Measurements from ENCODE around the gene ATG16L2. TPM values are rescaled to one million over a fixed set of nuclear protein-coding genes. Genes with fewer than 3 reads are reported as not detected.

Gene ATG16L2
- total and polyA plus RNA-seq, 9 of the 15 experiments (the other 6 are each of a cell fraction or from before 2014, with no cell fraction given) = 0.18 to 11.2 (median 6.2) TPM

GRCh38 chr11:72821920-72822799 is 7.9 kb downstream of the ATG16L2 start (continued):
- TF ChIP-seq DDX20 (tag; IDR thresholded peaks at IDR 0.05; ENCODE audit: low read depth) = no peak
- TF ChIP-seq USF1 (CRISPR knock-in tag; IDR thresholded peaks at IDR 0.05) = 0 out of 2 replicates have a peak, but pooled peaks have one; percentile 6
- no peak for TF ChIP-seq IRF9 (tag; IDR thresholded peaks at IDR 0.05)
- TF ChIP-seq NR2C2 (CRISPR knock-in tag; IDR thresholded peaks at IDR 0.05) = peak; percentile 43; the same call in 1 of the 2 replicates
- TF ChIP-seq NR2C2 (tag; IDR thresholded peaks at IDR 0.05) = no peak
- peak; percentile 84 for TF ChIP-seq MEIS2 (IDR thresholded peaks at IDR 0.05; ENCODE audit: partially characterized antibody)
- no peak for TF ChIP-seq ZNF584 (CRISPR knock-in tag; IDR thresholded peaks at IDR 0.05; ENCODE audit: low read depth)
- no peak; the same call in 1 of the 2 replicates for TF ChIP-seq ZBTB9 (CRISPR knock-in tag; IDR thresholded peaks at IDR 0.05)
- no peak for TF ChIP-seq TSC22D4 (tag; IDR thresholded peaks at IDR 0.05)
- peak; percentile 71; the same call in 1 of the 2 replicates for TF ChIP-seq ZBTB7A (IDR thresholded peaks at IDR 0.05; ENCODE audit: borderline replicate concordance, control insufficient read depth, low read depth, low read length)
- peak; percentile 5; the same call in 1 of the 2 replicates for TF ChIP-seq TCF3 (CRISPR knock-in tag; IDR thresholded peaks at IDR 0.05)
- TF ChIP-seq ZNF212 (CRISPR knock-in tag; IDR thresholded peaks at IDR 0.05) = no peak
- TF ChIP-seq IRF2 (CRISPR knock-in tag; IDR thresholded peaks at IDR 0.05) = no peak
- TF ChIP-seq SIX5 (IDR thresholded peaks at IDR 0.05; ENCODE audit: borderline replicate concordance in 1 of 2, insufficient read depth in 1 of 2, low read depth in 1 of 2, low read length in 2 of 2) = peak; percentile 43 to 44; a peak in 2 of 4 replicates
- peak; percentile 56 for TF ChIP-seq CCNT2 (IDR thresholded peaks at IDR 0.05; ENCODE audit: borderline replicate concordance, extremely low read depth, insufficient read length, low read depth, low read length)
- TF ChIP-seq RBM34 (IDR thresholded peaks at IDR 0.05; ENCODE audit: borderline replicate concordance, insufficient read depth, low read length) = no peak
- no peak for TF ChIP-seq GTF2A2 (tag; IDR thresholded peaks at IDR 0.05)
- peak; percentile 78; the same call in 1 of the 2 replicates for TF ChIP-seq ZNF511 (CRISPR knock-in tag; IDR thresholded peaks at IDR 0.05)
- TF ChIP-seq CXXC5 (CRISPR knock-in tag; IDR thresholded peaks at IDR 0.05) = peak; percentile 74
- TF ChIP-seq ZNF507 (tag; conservative IDR thresholded peaks at IDR 0.05) = no peak
- TF ChIP-seq TBP (optimal IDR thresholded peaks at IDR 0.05; ENCODE audit: low read depth, low read length) = peak; percentile 46
- TF ChIP-seq ZNF263 (CRISPR knock-in tag; IDR thresholded peaks at IDR 0.05; ENCODE audit: borderline replicate concordance) = 0 out of 2 replicates have a peak, but pooled peaks have one; percentile 8
- peak; percentile 29 for TF ChIP-seq POLR2B (IDR thresholded peaks at IDR 0.05; ENCODE audit: low read depth, partially characterized antibody)
- TF ChIP-seq ZNF12 (CRISPR knock-in tag; IDR thresholded peaks at IDR 0.05) = no peak

Measured in K562 (cell line).